ENCODE results near the gene TFDP1. TPM values are rescaled to one million over a fixed set of nuclear protein-coding genes. Genes with fewer than 3 reads are reported as not detected.

TFDP1 gene
- total and polyA plus RNA-seq, 12 donors, result 16.4 to 51.4 (median 37.5) TPM

DNA sequence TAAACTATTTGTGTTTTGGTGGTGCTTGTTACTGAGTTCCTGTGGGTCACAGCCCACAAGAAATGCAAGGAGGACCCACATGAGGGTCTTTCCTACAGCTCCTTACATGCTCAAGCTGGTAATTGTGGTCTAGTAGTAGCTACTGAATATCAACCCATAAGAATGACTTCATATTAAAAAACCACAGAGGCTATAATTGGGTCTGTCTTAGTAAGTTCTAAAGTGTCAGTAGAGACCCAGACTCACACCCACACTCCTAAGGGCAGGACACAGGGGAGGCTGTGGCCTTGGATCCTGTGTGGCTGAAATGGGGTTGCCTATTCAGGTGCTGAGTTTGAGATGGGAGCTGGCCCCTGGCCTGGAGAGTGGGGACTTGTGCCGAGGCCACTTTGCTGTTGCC, 19.6 kb downstream of the TFDP1 start:
- 77 to 87% methylated on average over 1 of the region's 1 CpG for WGBS, 2 donors
- peaks cover 0 to 20% (median 0%) of the 10 kb centered on the region in 9 donors for H3K36me3 ChIP-seq
- DNase-seq (no peak), ATAC-seq (no peak)
- H3K27me3 ChIP-seq, result no peaks in the 10 kb centered on the region
- no peak overlapping the region for H3K4me3 ChIP-seq
- H3K27ac ChIP-seq, result no peak overlapping the region
- TF ChIP-seq, protein P1, sequence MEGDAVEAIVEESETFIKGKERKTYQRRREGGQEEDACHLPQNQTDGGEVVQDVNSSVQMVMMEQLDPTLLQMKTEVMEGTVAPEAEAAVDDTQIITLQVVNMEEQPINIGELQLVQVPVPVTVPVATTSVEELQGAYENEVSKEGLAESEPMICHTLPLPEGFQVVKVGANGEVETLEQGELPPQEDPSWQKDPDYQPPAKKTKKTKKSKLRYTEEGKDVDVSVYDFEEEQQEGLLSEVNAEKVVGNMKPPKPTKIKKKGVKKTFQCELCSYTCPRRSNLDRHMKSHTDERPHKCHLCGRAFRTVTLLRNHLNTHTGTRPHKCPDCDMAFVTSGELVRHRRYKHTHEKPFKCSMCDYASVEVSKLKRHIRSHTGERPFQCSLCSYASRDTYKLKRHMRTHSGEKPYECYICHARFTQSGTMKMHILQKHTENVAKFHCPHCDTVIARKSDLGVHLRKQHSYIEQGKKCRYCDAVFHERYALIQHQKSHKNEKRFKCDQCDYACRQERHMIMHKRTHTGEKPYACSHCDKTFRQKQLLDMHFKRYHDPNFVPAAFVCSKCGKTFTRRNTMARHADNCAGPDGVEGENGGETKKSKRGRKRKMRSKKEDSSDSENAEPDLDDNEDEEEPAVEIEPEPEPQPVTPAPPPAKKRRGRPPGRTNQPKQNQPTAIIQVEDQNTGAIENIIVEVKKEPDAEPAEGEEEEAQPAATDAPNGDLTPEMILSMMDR (IDR thresholded peaks at IDR 0.05), result no peak
- H3K4me1 ChIP-seq, result peaks cover 0 to 21% (median 0%) of the 10 kb centered on the region in 9 donors
- no peaks in the 10 kb centered on the region for H3K9me3 ChIP-seq
- intact Hi-C loops (cut with DNase I), result no loop called here

GRCh38 chr13:113605461-113605860, 20.9 kb downstream of the TFDP1 start:
- no peak overlapping the region for H3K4me3 ChIP-seq
- DNase-seq (no peak), ATAC-seq (no peak)
- peaks cover 0 to 10% (median 0%) of the 10 kb centered on the region in 9 donors for H3K36me3 ChIP-seq
- intact Hi-C loops (cut with DNase I), result no loop called here
- TF ChIP-seq, protein P1 (IDR thresholded peaks at IDR 0.05), result no peak
- H3K9me3 ChIP-seq, result no peaks in the 10 kb centered on the region
- H3K27ac ChIP-seq, result no peak overlapping the region
- H3K27me3 ChIP-seq, result no peaks in the 10 kb centered on the region
- 95 to 97% methylated on average over 8 of the region's 8 CpGs for WGBS, 2 donors
- peaks cover 0 to 21% (median 0%) of the 10 kb centered on the region in 9 donors for H3K4me1 ChIP-seq

DNA sequence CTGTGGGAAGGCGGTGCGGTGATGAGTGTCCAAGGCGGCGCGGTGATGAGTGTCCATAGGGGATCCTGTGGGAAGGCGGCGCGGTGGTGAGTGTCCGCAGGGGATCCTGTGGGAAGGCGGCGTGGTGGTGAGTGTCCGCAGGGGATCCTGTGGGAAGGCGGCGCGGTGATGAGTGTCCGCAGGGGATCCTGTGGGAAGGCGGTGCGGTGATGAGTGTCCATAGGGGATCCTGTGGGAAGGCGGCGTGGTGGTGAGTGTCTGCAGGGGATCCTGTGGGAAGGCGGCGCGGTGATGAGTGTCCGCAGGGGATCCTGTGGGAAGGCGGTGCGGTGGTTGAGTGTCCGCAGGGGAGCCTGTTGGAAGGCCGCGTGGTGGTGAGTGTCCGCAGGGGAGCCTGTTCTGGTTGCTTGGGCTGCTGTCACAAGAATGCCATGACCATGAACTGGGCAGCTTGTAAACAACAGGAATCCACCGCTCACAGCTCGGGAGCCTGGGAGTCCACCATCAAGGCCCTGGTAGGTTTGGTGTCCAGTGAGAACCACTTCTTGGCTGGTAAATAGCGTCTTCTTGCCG, 21.4 kb downstream of the TFDP1 start:
- H3K9me3 ChIP-seq, result no peaks in the 10 kb centered on the region
- TF ChIP-seq, protein P1 (IDR thresholded peaks at IDR 0.05), result no peak
- 97% methylated on average over 33 to 34 of the region's 34 CpGs for WGBS, 2 donors

DNA sequence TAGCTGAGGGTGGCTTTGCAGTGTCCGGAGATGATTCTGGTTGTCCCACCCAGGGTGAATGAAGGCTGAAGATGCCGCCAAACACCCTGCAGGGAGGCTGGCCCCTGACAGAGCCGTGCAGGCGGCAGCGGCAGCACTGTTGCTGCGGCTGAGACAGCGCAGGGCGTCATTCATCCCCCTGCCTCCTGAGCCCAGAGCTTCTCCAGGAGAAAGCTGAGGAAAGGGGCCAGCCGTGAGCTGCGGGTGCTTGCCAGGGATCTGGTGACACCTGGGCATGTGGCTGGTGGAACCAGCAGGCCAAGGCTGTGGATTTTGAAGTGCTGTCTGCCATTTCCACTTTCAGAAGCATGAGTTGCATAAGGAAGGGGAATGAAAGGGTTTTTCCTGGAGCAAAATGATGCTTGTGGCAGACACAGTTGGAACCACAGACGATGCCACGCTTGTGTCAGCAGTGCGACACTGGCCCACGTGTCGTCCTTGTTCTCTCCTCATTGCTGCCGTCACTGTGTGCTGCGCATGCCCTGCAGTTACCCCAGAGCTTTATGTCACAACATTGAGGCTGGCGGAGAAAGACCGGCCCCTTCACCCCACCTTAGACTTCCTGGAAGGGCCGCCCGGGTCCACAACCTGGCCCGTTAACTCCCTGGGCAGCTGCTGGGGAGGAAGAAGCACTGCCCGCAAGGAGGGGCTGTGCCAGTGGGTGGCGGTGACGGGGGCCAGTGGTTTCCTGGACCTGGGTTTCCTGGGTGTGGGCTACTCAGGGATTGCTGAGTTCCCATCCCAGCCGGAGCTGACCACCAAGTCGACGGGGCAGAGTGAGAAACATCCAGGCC, 22.7 kb downstream of the TFDP1 start:
- DNase-seq (no peak), ATAC-seq (peak in 6 of 8 donors; percentile 9 to 39 (median 28))
- H3K27ac ChIP-seq, result peak overlapping the region in 1 of 10 donors; percentile 83
- no peak overlapping the region for H3K4me3 ChIP-seq
- no peaks in the 10 kb centered on the region for H3K9me3 ChIP-seq
- H3K36me3 ChIP-seq, result peaks cover 0 to 25% (median 0%) of the 10 kb centered on the region in 9 donors
- peaks cover 0 to 21% (median 0%) of the 10 kb centered on the region in 9 donors for H3K4me1 ChIP-seq
- TF ChIP-seq, protein P1 (IDR thresholded peaks at IDR 0.05), result no peak
- intact Hi-C loops (cut with DNase I), result no loop called here
- WGBS, 2 donors, result 90 to 91% methylated on average over 28 of the region's 28 CpGs
- H3K27me3 ChIP-seq, result no peaks in the 10 kb centered on the region

More for the DNA sequence above, 21.4 kb downstream of the TFDP1 start:
- H3K4me3 ChIP-seq, result no peak overlapping the region
- peaks cover 0 to 21% (median 0%) of the 10 kb centered on the region in 9 donors for H3K4me1 ChIP-seq
- ATAC-seq, result no peak
- H3K27me3 ChIP-seq, result no peaks in the 10 kb centered on the region
- peaks cover 0 to 12% (median 0%) of the 10 kb centered on the region in 9 donors for H3K36me3 ChIP-seq
- no peak for DNase-seq
- intact Hi-C loops (cut with DNase I), result no loop called here
- peak overlapping the region in 1 of 10 donors; percentile 79 for H3K27ac ChIP-seq

All from heart right ventricle (tissue), 16 donors.